SK-N-SH (cell line): ENCODE data around the gene PRPF40A. TPM values are rescaled to one million over a fixed set of nuclear protein-coding genes. Genes with fewer than 3 reads are reported as not detected.

ENCODE experiments used
- CTCF ChIA-PET: fragments of 300-600, 350-600 bp; formaldehyde crosslinking; extraction: SDS; loops from one replicate; lab custom pipeline; 2021; lab: Yijun Ruan, JAX
- POLR2A ChIA-PET: fragments of 350-600 bp; sonication (Branson Sonifier 250); formaldehyde crosslinking; extraction: SDS; loops from one replicate; lab custom pipeline; 2020; ENCODE audit warnings: antibody characterized with exemption, inconsistent platforms; lab: Yijun Ruan, JAX
- DNase-seq: peaks from one replicate; pipeline ENCODE4 v3.0.0; 2012
- H2AFZ ChIP-seq: fragments of 200-600 bp; sonication (generic); 2 replicates; pipeline ENCODE4 v1.8.1; 2016; ENCODE audit warnings: antibody characterized with exemption, mild to moderate bottlenecking, low read depth
- H3F3A ChIP-seq: fragments of 200-600 bp; sonication (generic); replicated peaks from 2 replicates; pipeline ENCODE3; 2016; ENCODE audit warnings: antibody characterized with exemption, mild to moderate bottlenecking; ENCODE audit not compliant: insufficient read depth
- H3K27ac ChIP-seq, 2 experiments: fragments of 200-500 bp in 1 of 2; fragments of 200-600 bp in 1 of 2; sonication (Bioruptor generic) in 1 of 2; sonication (generic), shearing (Covaris generic) in 1 of 2; 2 replicates each; pipeline versions ENCODE4 v1.5.1 to v1.6.1; 2014 to 2016; ENCODE audit warnings: low read depth in 2 of 2, inconsistent platforms in 1 of 2, low read length in 1 of 2, mild to moderate bottlenecking in 1 of 2, mixed read lengths in 1 of 2
- H3K27me3 ChIP-seq: fragments of 200-600 bp; sonication (generic), shearing (Covaris generic); 2 replicates; pipeline ENCODE4 v1.6.1; 2016; ENCODE audit warnings: mixed run types; ENCODE audit not compliant: insufficient read depth
- H3K36me3 ChIP-seq, 2 experiments: fragments of 200-500 bp in 1 of 2; fragments of 200-600 bp in 1 of 2; sonication (Bioruptor generic) in 1 of 2; sonication (generic) in 1 of 2; replicated peaks in 1 of 2; 2 replicates each; pipeline versions ENCODE3 to v1.5.1; 2014 to 2016; ENCODE audit warnings: low read length in 1 of 2, mild to moderate bottlenecking in 1 of 2; ENCODE audit not compliant: insufficient read depth in 2 of 2, control insufficient read depth in 1 of 2
- H3K4me1 ChIP-seq, 2 experiments: fragments of 200-500 bp in 1 of 2; fragments of 200-600 bp in 1 of 2; sonication (Bioruptor generic) in 1 of 2; sonication (generic), shearing (Covaris generic) in 1 of 2; 2 replicates each; pipeline versions ENCODE4 v1.5.1 to v1.6.1; 2014 to 2016; ENCODE audit warnings: low read depth in 1 of 2, low read length in 1 of 2, mixed run types in 1 of 2; ENCODE audit not compliant: insufficient read depth in 2 of 2, control insufficient read depth in 1 of 2
- H3K4me2 ChIP-seq: fragments of 200-600 bp; sonication (generic), shearing (Covaris generic); 2 replicates; pipeline ENCODE4 v1.6.1; 2017; ENCODE audit warnings: mixed run types
- H3K4me3 ChIP-seq, 2 experiments: fragments of 200-500 bp in 1 of 2; fragments of 200-600 bp in 1 of 2; sonication (Bioruptor generic) in 1 of 2; sonication (generic), shearing (Covaris generic) in 1 of 2; 2 replicates each; pipeline versions ENCODE4 v1.5.1 to v1.8.1; 2014 to 2016; ENCODE audit warnings: low read depth in 2 of 2, inconsistent platforms in 1 of 2, low read length in 1 of 2, mild to moderate bottlenecking in 1 of 2, mixed read lengths in 1 of 2, moderate library complexity in 1 of 2
- H3K79me2 ChIP-seq: fragments of 200-600 bp; sonication (generic); 2 replicates; pipeline ENCODE4 v1.8.1; 2017; ENCODE audit warnings: mild to moderate bottlenecking; ENCODE audit not compliant: insufficient read depth
- H3K9ac ChIP-seq: fragments of 200-600 bp; sonication (generic); 2 replicates; pipeline ENCODE4 v1.6.1; 2017; ENCODE audit warnings: mixed run types
- H3K9me2 ChIP-seq: fragments of 200-600 bp; sonication (generic); 2 replicates; pipeline ENCODE4 v1.6.1; 2017; ENCODE audit warnings: mixed run types
- H3K9me3 ChIP-seq: fragments of 200-600 bp; sonication (generic); 2 replicates; pipeline ENCODE4 v1.6.1; 2017; ENCODE audit warnings: mixed run types, mild to moderate bottlenecking, moderate library complexity
- H4K20me1 ChIP-seq: fragments of 200-600 bp; sonication (generic); 2 replicates; pipeline ENCODE4 v1.6.1; 2017; ENCODE audit warnings: mild to moderate bottlenecking, mixed run types; ENCODE audit not compliant: insufficient read depth
- ELF1 ChIP-seq: IDR thresholded peaks from 2 replicates; pipeline ENCODE4 v1.4.0; 2012
- FOSL2 ChIP-seq: IDR thresholded peaks from 2 replicates; pipeline ENCODE4 v1.4.0; 2012; ENCODE audit warnings: low read depth, mild to moderate bottlenecking, moderate library complexity, borderline replicate concordance
- FOXJ3 ChIP-seq: sonication (generic); formaldehyde crosslinking; IDR thresholded peaks from 2 replicates; pipeline ENCODE4 v1.5.1; 2020; ENCODE audit warnings: mild to moderate bottlenecking, missing genetic modification reagents
- GATA2 ChIP-seq: sonication (generic); formaldehyde crosslinking; IDR thresholded peaks from 2 replicates; pipeline ENCODE4 v1.5.0; 2020; ENCODE audit warnings: mild to moderate bottlenecking, missing genetic modification reagents
- MEF2A ChIP-seq: IDR thresholded peaks from 2 replicates; pipeline ENCODE4 v1.4.0; 2012; ENCODE audit warnings: low read depth, borderline replicate concordance
- RFX5 ChIP-seq: IDR thresholded peaks from 2 replicates; pipeline ENCODE4 v1.6.1; 2012; ENCODE audit warnings: mild to moderate bottlenecking, improper control_type of control experiment, low read length
- SIN3A ChIP-seq: IDR thresholded peaks from 2 replicates; pipeline ENCODE4 v1.6.1; 2012; ENCODE audit warnings: low read depth, mild to moderate bottlenecking, low read length, moderate library complexity, borderline replicate concordance
- TAF1 ChIP-seq: IDR thresholded peaks from 2 replicates; pipeline ENCODE4 v1.6.1; 2012; ENCODE audit warnings: low read depth, mild to moderate bottlenecking, low read length, moderate library complexity, borderline replicate concordance
- YY1 ChIP-seq: IDR thresholded peaks from 2 replicates; pipeline ENCODE4 v1.4.0; 2012; ENCODE audit warnings: low read depth, mild to moderate bottlenecking
- WGBS: methylation state at CpG from one replicate; pipeline ENCODE4 v1.1.6; 2017; ENCODE audit warnings: low lambda C conversion rate; 5-methylcytosine and 5-hydroxymethylcytosine counted together
- polyA plus RNA-seq, 3 experiments: library from polyadenylated mRNA; depleted of rRNA; stranded (reverse); fragments of >200 nt; gene quantifications; 2 replicates each; pipeline ENCODE4 v1.2.3, GENCODE V29; 2012
- TF ChIP-seq, protein P1 (sequence below): fragments of 150-350 bp; IDR thresholded peaks from 2 replicates; pipeline ENCODE4 v1.6.1; 2016; ENCODE audit warnings: mild to moderate bottlenecking, low read depth, low read length
- TF ChIP-seq, protein P2 (sequence below): fragments of 150-350 bp; IDR thresholded peaks from 2 replicates; pipeline ENCODE4 v1.6.1; 2017; ENCODE audit warnings: antibody characterized with exemption, low read length, low read depth, borderline replicate concordance

PRPF40A gene
- polyA plus RNA-seq, 1 of the 3 experiments (the other 2 are of a cell fraction) = 55.8 TPM

DNA sequence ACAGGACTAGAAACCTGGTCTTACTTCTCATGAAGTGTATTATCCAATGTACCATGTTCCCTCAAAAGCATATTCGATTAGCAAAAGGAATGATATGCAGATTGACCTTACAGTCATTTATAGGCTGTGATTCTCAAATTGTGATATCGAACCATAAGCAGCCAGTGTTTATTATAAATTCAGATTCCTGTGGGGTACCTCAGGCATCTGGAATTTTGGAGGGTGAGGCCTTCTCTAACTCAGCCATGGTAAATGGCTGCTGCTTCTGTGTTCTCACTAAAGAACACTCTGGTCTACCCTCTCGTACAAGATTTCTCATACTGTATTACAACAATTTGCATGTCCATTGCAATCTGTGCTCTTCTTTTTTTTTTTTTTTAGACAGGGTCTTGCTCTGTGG is 84.5 kb downstream of the PRPF40A start:
- no peak for TF ChIP-seq FOXJ3 (CRISPR knock-in tag)
- no peak for TF ChIP-seq YY1
- no peak for TF ChIP-seq RFX5
- TF ChIP-seq TAF1 = no peak
- no peak for TF ChIP-seq GATA2 (CRISPR knock-in tag)
- no peak for TF ChIP-seq SIN3A
- TF ChIP-seq MEF2A = no peak
- TF ChIP-seq, protein P1, sequence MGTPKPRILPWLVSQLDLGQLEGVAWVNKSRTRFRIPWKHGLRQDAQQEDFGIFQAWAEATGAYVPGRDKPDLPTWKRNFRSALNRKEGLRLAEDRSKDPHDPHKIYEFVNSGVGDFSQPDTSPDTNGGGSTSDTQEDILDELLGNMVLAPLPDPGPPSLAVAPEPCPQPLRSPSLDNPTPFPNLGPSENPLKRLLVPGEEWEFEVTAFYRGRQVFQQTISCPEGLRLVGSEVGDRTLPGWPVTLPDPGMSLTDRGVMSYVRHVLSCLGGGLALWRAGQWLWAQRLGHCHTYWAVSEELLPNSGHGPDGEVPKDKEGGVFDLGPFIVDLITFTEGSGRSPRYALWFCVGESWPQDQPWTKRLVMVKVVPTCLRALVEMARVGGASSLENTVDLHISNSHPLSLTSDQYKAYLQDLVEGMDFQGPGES = no peak
- TF ChIP-seq, protein P2, sequence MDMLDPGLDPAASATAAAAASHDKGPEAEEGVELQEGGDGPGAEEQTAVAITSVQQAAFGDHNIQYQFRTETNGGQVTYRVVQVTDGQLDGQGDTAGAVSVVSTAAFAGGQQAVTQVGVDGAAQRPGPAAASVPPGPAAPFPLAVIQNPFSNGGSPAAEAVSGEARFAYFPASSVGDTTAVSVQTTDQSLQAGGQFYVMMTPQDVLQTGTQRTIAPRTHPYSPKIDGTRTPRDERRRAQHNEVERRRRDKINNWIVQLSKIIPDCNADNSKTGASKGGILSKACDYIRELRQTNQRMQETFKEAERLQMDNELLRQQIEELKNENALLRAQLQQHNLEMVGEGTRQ = no peak
- no peaks in the 10 kb centered on the region for H3K9me2 ChIP-seq
- no peaks in the 10 kb centered on the region for H3K27me3 ChIP-seq
- H2AFZ ChIP-seq = no peak overlapping the region
- no peak overlapping the region for H3K27ac ChIP-seq
- no peaks in the 10 kb centered on the region for H3K4me1 ChIP-seq
- no peaks in the 10 kb centered on the region for H3K9me3 ChIP-seq
- POLR2A ChIA-PET = no interaction called here
- no peak overlapping the region for H3K4me3 ChIP-seq
- H3F3A ChIP-seq = no peaks in the 10 kb centered on the region
- no peaks in the 10 kb centered on the region for H3K79me2 ChIP-seq
- DNase-seq = no peak
- H3K4me2 ChIP-seq = no peak overlapping the region
- CTCF ChIA-PET = interaction anchor here (0.9 to 4.4 kb wide), 3 partner anchors 84 to 457 kb away, joined by 5 to 29 read pairs (median 7); partner anchors contain the start of gene STAM2
- H4K20me1 ChIP-seq = no peaks in the 10 kb centered on the region
- WGBS = 87% methylated on average over 3 of the region's 3 CpGs
- peaks cover 17 to 53% of the 10 kb centered on the region in 2 experiments for H3K36me3 ChIP-seq
- H3K9ac ChIP-seq = no peak overlapping the region

DNA sequence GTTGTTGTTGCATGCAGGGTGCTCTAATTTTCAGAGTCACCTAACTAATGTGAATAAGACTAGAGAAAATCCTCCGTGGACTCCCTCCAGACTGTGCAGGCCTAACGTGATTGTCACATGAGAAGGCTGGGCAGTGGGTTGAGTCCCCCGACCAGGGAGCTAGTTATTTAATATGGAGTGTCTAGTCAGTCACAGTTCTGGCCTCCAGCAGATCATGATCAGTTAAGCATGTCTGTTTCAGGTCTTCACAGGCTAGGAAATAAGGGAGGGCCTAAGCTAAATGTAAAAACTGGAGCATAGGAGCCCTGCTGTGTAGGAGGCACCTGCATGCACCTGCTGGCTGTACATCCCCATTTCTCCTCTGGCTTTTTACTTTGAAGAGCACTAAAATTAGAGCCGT is 86.8 kb downstream of the PRPF40A start:
- Histone ChIP-seq H3K4me3 (no peak overlapping the region), H3K36me3 (peaks cover 21 to 41% of the 10 kb centered on the region in 2 experiments), H3K9me2 (no peaks in the 10 kb centered on the region), H3K27me3 (no peaks in the 10 kb centered on the region), H3F3A (no peaks in the 10 kb centered on the region), H3K9me3 (no peaks in the 10 kb centered on the region), H3K9ac (no peak overlapping the region), H3K79me2 (no peaks in the 10 kb centered on the region), H3K27ac (no peak overlapping the region), H4K20me1 (no peaks in the 10 kb centered on the region), H3K4me1 (peaks cover 0 to 5% of the 10 kb centered on the region in 2 experiments; a peak in 2 of 4 replicates), H3K4me2 (no peak overlapping the region), H2AFZ (no peak overlapping the region)
- TF ChIP-seq ELF1 = no peak
- no peak for TF ChIP-seq RFX5
- no peak for TF ChIP-seq FOSL2
- 87% methylated on average over 4 of the region's 4 CpGs for WGBS
- ChIA-PET CTCF (interaction anchor here (1.8 to 3.4 kb wide), 3 partner anchors 13 to 455 kb away, joined by 3 to 12 read pairs (median 4); partner anchors contain the start of gene STAM2), POLR2A (no interaction called here)
- no peak for DNase-seq
